Measurements from ENCODE around the gene U2AF1L4.

Gene U2AF1L4

GRCh38 chr19:35788205-35788960 lies 43.2 kb upstream of the U2AF1L4 start:
- TF ChIP-seq POLR2A (IDR thresholded peaks at IDR 0.05; ENCODE audit: low read depth, low read length) (no peak), POLR2AphosphoS5 (IDR thresholded peaks at IDR 0.05; ENCODE audit: low read depth, low read length) (no peak), TAF1 (IDR thresholded peaks at IDR 0.05; ENCODE audit: borderline replicate concordance, low read depth, low read length) (no peak)
- DNase-seq (ENCODE audit: insufficient read length): no peak
- FAIRE-seq: no peak

- no peak for FAIRE-seq
- DNase-seq (ENCODE audit: insufficient read length): no peak
- TF ChIP-seq POLR2AphosphoS5 (IDR thresholded peaks at IDR 0.05; ENCODE audit: low read depth, low read length) (no peak), POLR2A (IDR thresholded peaks at IDR 0.05; ENCODE audit: low read depth, low read length) (no peak), TAF1 (IDR thresholded peaks at IDR 0.05; ENCODE audit: borderline replicate concordance, low read depth, low read length) (no peak)
These were observed 42.1 kb upstream of the U2AF1L4 start for GRCh38 chr19:35787227-35787799.

- FAIRE-seq: no peak
These were observed 41.3 kb upstream of the U2AF1L4 start for GRCh38 chr19:35786299-35787160.

GRCh38 chr19:35785339-35785627 lies 40.1 kb upstream of the U2AF1L4 start:
- FAIRE-seq (no peak), DNase-seq (ENCODE audit: insufficient read length) (no peak)

More at GRCh38 chr19:35786299-35787160, 41.3 kb upstream of the U2AF1L4 start:
- no peak for DNase-seq (ENCODE audit: insufficient read length)
- TF ChIP-seq POLR2AphosphoS5 (IDR thresholded peaks at IDR 0.05; ENCODE audit: low read depth, low read length) (no peak), TAF1 (IDR thresholded peaks at IDR 0.05; ENCODE audit: borderline replicate concordance, low read depth, low read length) (no peak), POLR2A (IDR thresholded peaks at IDR 0.05; ENCODE audit: low read depth, low read length) (no peak)

GRCh38 chr19:35784503-35785338 lies 39.5 kb upstream of the U2AF1L4 start:
- DNase-seq (ENCODE audit: insufficient read length): no peak
- no peak for FAIRE-seq
- TF ChIP-seq POLR2AphosphoS5 (IDR thresholded peaks at IDR 0.05; ENCODE audit: low read depth, low read length) (no peak), POLR2A (IDR thresholded peaks at IDR 0.05; ENCODE audit: low read depth, low read length) (no peak), TAF1 (IDR thresholded peaks at IDR 0.05; ENCODE audit: borderline replicate concordance, low read depth, low read length) (no peak)

More at GRCh38 chr19:35785339-35785627, 40.1 kb upstream of the U2AF1L4 start:
- TF ChIP-seq POLR2AphosphoS5 (IDR thresholded peaks at IDR 0.05; ENCODE audit: low read depth, low read length) (no peak), POLR2A (IDR thresholded peaks at IDR 0.05; ENCODE audit: low read depth, low read length) (no peak), TAF1 (IDR thresholded peaks at IDR 0.05; ENCODE audit: borderline replicate concordance, low read depth, low read length) (no peak)

- FAIRE-seq (no peak), DNase-seq (ENCODE audit: insufficient read length) (no peak)
- no peak for TF ChIP-seq TAF1 (IDR thresholded peaks at IDR 0.05; ENCODE audit: borderline replicate concordance, low read depth, low read length)
- TF ChIP-seq POLR2AphosphoS5 (IDR thresholded peaks at IDR 0.05; ENCODE audit: low read depth, low read length): no peak
- TF ChIP-seq POLR2A (IDR thresholded peaks at IDR 0.05; ENCODE audit: low read depth, low read length): no peak
These were observed 38.5 kb upstream of the U2AF1L4 start for GRCh38 chr19:35783469-35784434.

GRCh38 chr19:35782589-35782988 lies 37.4 kb upstream of the U2AF1L4 start:
- FAIRE-seq: no peak
- no peak for DNase-seq (ENCODE audit: insufficient read length)
- TF ChIP-seq POLR2AphosphoS5 (IDR thresholded peaks at IDR 0.05; ENCODE audit: low read depth, low read length) (no peak), TAF1 (IDR thresholded peaks at IDR 0.05; ENCODE audit: borderline replicate concordance, low read depth, low read length) (no peak), POLR2A (IDR thresholded peaks at IDR 0.05; ENCODE audit: low read depth, low read length) (no peak)

- DNase-seq (ENCODE audit: insufficient read length) (no peak), FAIRE-seq (no peak)
- TF ChIP-seq POLR2AphosphoS5 (IDR thresholded peaks at IDR 0.05; ENCODE audit: low read depth, low read length): no peak
- no peak for TF ChIP-seq POLR2A (IDR thresholded peaks at IDR 0.05; ENCODE audit: low read depth, low read length)
- TF ChIP-seq TAF1 (IDR thresholded peaks at IDR 0.05; ENCODE audit: borderline replicate concordance, low read depth, low read length): no peak
These were observed 36.4 kb upstream of the U2AF1L4 start for GRCh38 chr19:35781650-35782049.

GRCh38 chr19:35780717-35781116 lies 35.5 kb upstream of the U2AF1L4 start:
- DNase-seq (ENCODE audit: insufficient read length) (no peak), FAIRE-seq (no peak)
- no peak for TF ChIP-seq POLR2AphosphoS5 (IDR thresholded peaks at IDR 0.05; ENCODE audit: low read depth, low read length)
- no peak for TF ChIP-seq TAF1 (IDR thresholded peaks at IDR 0.05; ENCODE audit: borderline replicate concordance, low read depth, low read length)
- no peak for TF ChIP-seq POLR2A (IDR thresholded peaks at IDR 0.05; ENCODE audit: low read depth, low read length)

- no peak for TF ChIP-seq TAF1 (IDR thresholded peaks at IDR 0.05; ENCODE audit: borderline replicate concordance, low read depth, low read length)
- FAIRE-seq (no peak), DNase-seq (ENCODE audit: insufficient read length) (no peak)
These were observed 34.8 kb upstream of the U2AF1L4 start for GRCh38 chr19:35780058-35780457.

All from GM12892 (cell line).